Activated CD8-positive, alpha-beta memory T cell treated with anti-CD3 and anti-CD28 coated beads, Interleukin-2, amount 50 U/mL, for 1 hour (primary cell): ENCODE measurements around the gene PTPRT.

ENCODE experiments used
- DNase-seq: peaks from one replicate; pipeline ENCODE4 v3.0.0-alpha.2; 2020; ENCODE audit errors: extremely low read depth

Gene PTPRT

DNA sequence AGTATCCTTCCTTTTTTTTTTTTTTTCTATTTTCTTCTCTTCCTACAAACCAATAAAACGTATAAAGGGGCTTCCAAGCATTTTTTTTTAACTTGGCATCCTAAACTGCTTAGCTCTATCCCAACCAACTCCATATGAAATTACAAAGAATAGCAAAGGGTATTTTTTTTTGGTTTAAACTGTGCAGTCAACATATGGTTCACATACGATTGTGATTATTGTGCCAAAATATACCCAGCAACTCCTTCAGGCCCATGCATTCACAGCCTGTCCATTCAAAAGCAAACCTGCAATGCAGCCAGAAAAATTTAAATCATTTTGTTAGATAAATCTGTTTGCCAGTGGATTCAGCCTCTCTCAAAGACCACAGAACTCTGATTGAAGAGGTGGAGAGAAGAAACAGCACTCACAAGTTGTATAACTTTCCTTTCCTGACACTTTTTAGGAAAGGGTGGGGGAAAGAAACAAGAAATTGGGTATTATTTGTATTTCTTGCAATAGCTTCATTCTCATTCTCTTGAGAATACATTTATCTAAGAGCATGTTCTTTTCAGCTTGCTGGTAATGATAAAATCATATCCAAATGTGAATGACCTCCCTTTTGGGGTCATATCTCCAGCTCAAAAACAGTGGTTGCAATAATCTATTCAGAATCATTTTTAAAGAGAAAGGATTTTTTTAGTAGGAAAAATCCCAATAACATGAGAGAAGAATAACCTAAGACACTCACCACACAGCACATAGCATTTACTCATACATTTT, 870.3 kb downstream of the PTPRT start:
- no peak for DNase-seq

DNA sequence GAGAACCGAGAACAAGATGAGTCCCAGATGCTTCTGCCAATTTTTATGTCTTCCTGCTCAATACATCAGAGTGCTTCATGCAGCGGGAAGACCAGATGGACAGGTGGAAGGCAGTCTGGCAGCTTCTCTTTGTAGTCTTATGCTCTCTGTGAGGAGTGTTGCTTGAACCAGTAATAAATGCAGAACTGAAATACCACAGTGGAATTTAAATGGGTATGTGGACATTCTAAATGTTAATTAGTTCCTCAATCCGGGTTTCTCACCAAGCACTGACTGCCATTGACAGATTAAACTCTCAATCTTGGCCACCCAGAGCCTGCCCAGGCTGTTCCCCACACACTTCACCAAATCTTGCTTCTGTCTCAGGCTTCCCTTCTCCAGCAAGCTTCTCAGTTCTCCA, 876.0 kb downstream of the PTPRT start:
- DNase-seq = no peak

- no peak for DNase-seq
Observed at GRCh38 chr20:42309050-42309449, 880.7 kb downstream of the PTPRT start.

GRCh38 chr20:42308171-42308570, 881.5 kb downstream of the PTPRT start:
- no peak for DNase-seq

GRCh38 chr20:42295592-42295991, 894.1 kb downstream of the PTPRT start:
- DNase-seq = no peak

DNA sequence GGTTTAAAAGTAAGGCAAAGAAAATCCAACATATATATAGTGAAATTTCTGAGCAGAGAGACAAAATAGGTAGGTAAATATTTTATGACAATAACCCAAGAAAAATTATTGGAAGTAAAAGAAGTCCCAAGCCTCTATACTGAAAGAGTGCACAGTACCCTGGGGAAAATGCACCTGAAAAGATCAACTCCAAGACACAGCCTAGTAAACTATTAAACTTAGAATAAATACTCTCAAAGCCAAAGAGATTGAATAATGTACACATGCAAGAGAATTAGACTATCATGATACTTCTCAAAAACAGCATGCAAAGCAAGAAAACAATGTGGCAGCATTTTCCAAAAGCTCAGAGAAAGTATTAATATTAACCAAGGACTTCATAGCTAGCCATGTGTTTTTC, 894.7 kb downstream of the PTPRT start:
- no peak for DNase-seq

DNA sequence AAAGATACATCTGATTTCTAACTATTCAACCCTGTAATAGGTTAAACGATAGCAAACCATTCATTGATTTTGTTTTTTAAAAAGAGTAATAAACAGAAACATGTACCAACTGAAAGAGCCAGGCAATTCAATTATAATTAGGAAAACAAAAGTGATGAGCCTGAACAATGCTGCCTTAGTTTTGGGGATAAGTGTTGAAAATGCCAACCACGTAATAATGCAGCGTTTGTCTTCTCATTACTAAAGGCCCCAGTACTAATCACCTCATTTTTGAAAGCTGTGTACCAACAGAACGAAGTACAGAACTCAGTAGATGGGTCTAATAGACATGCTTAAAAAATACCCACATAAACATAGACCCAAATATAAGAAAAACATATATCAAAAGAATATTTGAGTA, 907.9 kb downstream of the PTPRT start:
- no peak for DNase-seq

- no peak for DNase-seq
Observed at GRCh38 chr20:42276718-42277602, 912.7 kb downstream of the PTPRT start.

DNA sequence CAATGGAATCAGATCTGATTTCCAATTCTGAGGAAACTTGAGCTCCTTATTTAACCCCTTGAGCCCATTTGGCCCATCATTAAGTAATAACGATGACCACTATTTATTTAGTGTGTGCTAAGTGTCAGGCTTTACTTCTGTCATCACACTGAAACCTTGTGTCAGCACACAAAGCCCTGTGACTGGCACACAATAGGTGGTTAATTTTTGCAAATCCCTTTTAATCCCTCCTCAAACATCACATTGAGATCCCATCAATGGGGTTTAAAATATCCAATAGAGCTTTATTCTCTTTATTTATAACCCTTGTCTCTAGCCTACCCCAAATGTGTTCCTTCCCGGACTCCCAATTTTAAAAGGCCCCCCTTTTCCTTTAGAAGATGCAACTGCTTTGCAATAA, 914.7 kb downstream of the PTPRT start:
- DNase-seq = no peak

GRCh38 chr20:42272516-42272915, 917.2 kb downstream of the PTPRT start:
- no peak for DNase-seq

DNA sequence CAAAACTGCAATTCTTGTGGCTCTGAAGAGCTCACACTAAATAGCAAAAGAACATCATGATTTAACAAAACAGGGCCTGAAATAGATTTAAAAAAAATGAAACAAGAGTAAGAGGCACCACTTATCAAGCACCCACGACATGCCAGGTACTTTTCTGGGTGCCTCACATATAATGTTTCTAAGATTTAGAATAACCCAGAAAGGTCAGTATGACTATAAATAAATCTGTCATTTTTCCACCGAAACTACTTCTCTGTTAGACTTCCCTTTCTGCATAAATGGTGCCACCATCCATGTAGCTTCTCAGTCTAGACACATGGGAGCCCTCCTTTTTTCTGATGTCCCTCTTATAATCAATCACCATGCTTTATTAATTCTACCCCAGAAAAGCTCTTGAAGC, 919.2 kb downstream of the PTPRT start:
- no peak for DNase-seq

DNA sequence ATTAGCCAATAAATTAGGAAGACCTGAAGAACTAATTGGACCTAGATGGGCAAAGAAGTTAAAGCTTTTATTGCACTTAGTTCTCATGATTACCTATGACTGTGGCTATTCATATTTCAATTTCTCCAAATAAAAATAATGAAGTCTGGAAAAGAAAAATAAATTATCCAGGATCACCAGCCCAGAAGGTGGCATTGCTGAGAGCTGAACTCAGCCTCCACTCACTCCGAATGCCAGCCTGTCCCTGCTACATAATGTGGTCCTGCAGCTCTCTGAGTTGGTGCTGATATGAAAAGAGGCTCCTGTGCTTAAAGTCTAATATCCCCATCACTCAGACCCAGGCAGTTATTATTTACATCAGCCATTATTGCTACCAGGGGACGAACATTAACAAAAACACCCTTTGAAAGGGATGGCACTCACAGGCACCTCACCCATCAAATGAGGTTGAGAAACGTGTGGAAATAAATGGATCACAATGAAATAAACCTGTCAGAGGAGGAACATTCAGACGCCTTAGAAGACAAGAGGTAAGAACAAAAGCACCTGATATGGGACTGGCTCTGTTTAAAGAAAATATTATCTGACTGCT, 921.8 kb downstream of the PTPRT start:
- no peak for DNase-seq

DNA sequence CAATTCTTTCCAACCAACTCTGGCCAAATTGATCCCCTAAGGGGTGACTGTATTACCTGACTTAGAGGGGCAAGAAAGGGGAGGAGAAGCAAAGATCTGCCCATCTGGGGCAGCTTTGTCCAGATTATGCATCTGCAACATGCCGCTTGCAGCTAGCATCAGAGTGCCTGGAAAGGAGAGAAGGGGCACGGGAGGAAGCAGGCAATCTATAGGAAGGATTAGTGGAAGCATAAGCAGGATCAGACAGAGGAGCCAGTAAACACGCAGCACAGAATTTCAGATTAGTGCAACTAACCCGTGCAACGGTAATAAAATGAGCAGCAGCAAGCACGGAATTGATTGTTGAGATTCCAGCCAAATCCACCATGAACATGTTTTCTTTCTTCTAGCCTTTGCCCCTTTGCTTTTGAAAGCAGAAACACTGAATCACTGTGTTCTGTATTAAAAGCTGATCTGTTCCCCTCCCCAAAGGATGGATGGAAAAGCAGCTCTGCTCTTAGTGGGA, 927.9 kb downstream of the PTPRT start:
- DNase-seq = no peak

GRCh38 chr20:42260184-42260583, 929.5 kb downstream of the PTPRT start:
- no peak for DNase-seq

DNA sequence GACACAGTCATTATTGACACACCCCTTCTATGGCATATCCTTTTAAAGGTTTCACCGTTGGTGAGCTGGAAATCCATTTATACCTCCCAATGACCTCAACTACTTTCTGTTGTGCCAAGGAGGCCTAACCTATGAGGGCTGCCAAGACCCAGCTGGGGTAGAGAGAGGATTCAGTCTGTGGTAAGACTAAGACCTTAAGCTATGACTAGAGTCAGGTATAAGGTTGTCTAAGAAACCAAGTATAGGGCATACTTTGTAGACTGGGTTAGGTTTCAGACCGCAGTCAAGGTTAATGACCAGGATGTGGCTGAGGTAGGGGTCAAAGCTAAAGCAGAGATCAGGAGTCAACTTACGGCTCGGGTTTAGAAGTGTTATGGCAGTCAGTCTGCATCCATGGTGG, 930.3 kb downstream of the PTPRT start:
- DNase-seq = no peak

DNA sequence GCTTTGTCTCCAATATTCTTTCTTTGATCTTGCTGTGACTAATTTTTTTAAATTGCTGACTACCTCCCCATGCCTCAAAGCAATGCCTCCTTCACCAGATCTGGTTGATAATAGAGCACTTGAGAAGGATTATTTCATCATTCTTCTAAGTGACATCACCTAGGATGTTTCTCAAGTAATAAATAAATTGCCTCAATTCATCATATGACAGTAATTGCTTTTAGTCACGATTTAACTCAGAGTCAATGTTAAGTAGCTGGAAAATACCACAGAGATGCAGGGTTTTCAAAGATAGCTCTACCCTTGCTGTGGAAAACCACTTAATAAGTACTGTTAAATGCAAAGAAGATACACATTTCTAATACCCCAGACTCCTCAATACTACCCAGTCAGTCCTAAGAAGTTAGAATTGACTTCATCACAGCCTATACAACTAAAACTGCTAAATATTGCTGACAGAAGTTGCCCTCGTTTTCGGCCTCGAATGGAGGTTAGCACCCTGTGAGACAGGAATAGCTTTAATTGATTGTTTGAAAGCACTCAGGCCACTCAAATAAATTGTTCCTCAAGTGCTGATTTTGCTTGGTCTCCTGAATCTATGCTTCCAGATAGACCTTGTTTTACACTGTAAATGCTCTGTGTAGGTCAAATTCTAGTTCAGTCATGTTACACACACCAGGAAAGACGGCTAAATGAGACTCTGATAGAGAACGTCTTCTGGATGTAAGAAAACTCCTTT, 931.0 kb downstream of the PTPRT start:
- DNase-seq = no peak

DNA sequence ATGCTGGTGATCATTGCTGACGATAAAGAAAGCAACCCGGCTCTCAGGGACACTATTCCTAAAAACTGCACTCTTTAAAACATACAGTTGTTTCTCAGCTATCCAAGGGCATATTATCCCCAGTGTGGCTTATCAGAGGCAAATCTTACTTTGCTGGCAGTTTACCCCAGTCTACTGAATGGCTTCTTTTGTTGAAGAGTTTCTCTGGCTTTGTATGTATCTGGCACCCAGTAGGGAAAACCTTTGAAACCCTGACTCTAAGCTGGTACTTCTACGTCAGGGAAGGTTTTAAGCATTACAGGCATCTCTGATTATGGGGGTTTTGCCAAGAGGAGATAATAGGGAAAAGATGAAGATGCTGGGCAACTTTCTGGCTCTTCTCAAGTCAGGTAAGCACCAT, 933.9 kb downstream of the PTPRT start:
- no peak for DNase-seq

- no peak for DNase-seq
Observed at GRCh38 chr20:42254673-42255072, 935.0 kb downstream of the PTPRT start.

DNA sequence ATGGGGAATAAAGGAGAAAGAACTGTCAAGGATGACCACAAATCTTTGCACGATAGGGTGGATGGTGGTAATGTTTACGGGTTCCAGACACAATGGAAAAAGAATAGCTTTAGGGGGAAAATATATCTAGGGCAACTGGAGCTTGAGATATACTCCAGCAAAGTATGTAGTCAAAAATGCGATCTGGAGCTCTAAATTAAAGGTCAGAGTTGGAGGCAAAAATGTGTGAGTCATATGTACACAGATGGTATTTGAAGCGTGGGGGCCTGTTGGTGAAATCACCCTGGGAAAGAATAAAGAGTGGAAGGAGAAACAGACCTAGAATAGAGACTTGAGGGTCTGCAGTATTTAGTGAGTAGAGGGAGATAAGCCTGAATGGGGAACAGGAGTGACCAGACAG, 937.6 kb downstream of the PTPRT start:
- no peak for DNase-seq

DNA sequence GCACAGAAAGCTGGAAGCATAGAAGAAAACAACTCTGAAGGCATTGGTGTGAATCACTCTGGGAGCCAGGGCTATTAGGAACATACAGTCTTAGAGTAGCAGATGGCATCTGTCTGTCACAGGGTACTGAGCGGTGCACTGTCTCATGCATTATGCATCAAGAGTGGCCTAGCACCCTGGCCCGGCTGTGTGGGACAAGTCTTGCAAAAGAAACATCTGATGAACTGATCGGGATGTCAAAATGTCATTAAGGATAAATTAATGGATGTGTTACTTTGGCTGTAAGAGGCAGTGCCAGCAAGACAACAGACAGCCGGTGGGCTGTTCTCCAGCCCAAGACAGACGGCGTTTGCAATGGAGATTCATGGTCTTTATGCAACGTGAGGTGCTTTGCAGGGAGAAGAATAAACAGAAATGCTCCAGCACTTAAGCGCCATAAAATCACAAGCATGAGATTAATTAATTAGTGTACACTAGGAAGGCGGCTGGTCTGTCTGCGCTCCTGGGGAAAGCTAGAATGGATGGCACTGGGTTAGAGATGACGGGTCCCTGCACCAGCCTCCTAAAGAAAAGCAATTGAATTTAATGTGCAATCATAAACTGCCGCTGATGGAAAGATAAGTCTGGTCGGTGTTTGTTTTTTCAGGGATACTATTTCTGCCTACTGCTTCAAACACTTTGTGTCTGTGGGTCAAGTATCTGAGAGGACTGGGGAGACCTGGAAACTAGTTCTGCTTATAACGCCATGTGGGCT, 970.9 kb downstream of the PTPRT start:
- DNase-seq = no peak

GRCh38 chr20:42214074-42214473, 975.6 kb downstream of the PTPRT start:
- DNase-seq = no peak
